Endodermal cell (in vitro differentiated cells): Measurements from ENCODE around the gene MYF6. TPM values are rescaled to one million over a fixed set of nuclear protein-coding genes. Genes with fewer than 3 reads are reported as not detected.

Experiments used
- DNase-seq: peaks from one replicate; pipeline ENCODE4 v3.0.0-alpha.2; 2017
- H3K27ac ChIP-seq: 2 replicates; pipeline ENCODE4 v1.5.1; 2013; ENCODE audit warnings: mild to moderate bottlenecking, low read depth, low read length, moderate library complexity
- H3K27me3 ChIP-seq: 2 replicates; pipeline ENCODE4 v1.6.1; 2013; ENCODE audit warnings: mild to moderate bottlenecking, low read length, moderate library complexity; ENCODE audit not compliant: insufficient read depth, control insufficient read depth, poor library complexity, severe bottlenecking
- H3K36me3 ChIP-seq: 2 replicates; pipeline ENCODE4 v1.7.0; 2013; ENCODE audit warnings: mild to moderate bottlenecking, low read length, moderate library complexity; ENCODE audit not compliant: control insufficient read depth, insufficient read depth
- H3K4me1 ChIP-seq: one replicate; pipeline ENCODE4 v1.7.0; 2013; ENCODE audit warnings: low read length; ENCODE audit not compliant: control insufficient read depth, insufficient read depth
- H3K4me3 ChIP-seq: 2 replicates; pipeline ENCODE4 v1.5.1; 2013; ENCODE audit warnings: mild to moderate bottlenecking, low read length, moderate library complexity
- H3K9ac ChIP-seq: 2 replicates; pipeline ENCODE4 v1.6.1; 2013; ENCODE audit warnings: mild to moderate bottlenecking, low read length, moderate library complexity; ENCODE audit not compliant: poor library complexity, severe bottlenecking; ENCODE audit errors: extremely low read depth
- H3K9me3 ChIP-seq: 2 replicates; pipeline ENCODE4 v1.6.1; 2013; ENCODE audit warnings: mild to moderate bottlenecking, low read length, moderate library complexity; ENCODE audit not compliant: control insufficient read depth
- H3K27ac Mint-ChIP-seq: 2 replicates; pipeline ENCODE4 v1.8.0; 2020; ENCODE audit warnings: mixed read lengths
- H3K27me3 Mint-ChIP-seq: 2 replicates; pipeline ENCODE4 v1.8.0; 2021; ENCODE audit warnings: mild to moderate bottlenecking, mixed read lengths; ENCODE audit not compliant: insufficient read depth
- H3K36me3 Mint-ChIP-seq: 2 replicates; pipeline ENCODE4 v1.8.0; 2020; ENCODE audit warnings: low read depth, mixed read lengths
- H3K4me1 Mint-ChIP-seq: 2 replicates; pipeline ENCODE4 v1.8.0; 2020; ENCODE audit warnings: mixed read lengths
- H3K4me3 Mint-ChIP-seq: 2 replicates; pipeline ENCODE4 v1.8.0; 2020; ENCODE audit warnings: mild to moderate bottlenecking, moderate library complexity, mixed read lengths
- H3K9me3 Mint-ChIP-seq: 2 replicates; pipeline ENCODE4 v1.8.0; 2020; ENCODE audit warnings: mild to moderate bottlenecking, mixed read lengths
- WGBS, 2 experiments: methylation state at CpG; one replicate each; pipeline versions ENCODE4 v1.1.5 to v1.1.7; 2013; ENCODE audit warnings: missing lambda C conversion rate in 2 of 2, mixed read lengths in 1 of 2; ENCODE audit not compliant: insufficient coverage in 1 of 2, insufficient read length in 1 of 2; 5-methylcytosine and 5-hydroxymethylcytosine counted together
- total RNA-seq, 2 donors: library from RNA; stranded (reverse); fragmentation: NEBNext Ultra II Directional in 1 of 2; extraction: Animal tissue kit (Norgen Biotek cat#: 25700) in 1 of 2; gene quantifications; 2 replicates in 1 of 2; 3 replicates in 1 of 2; pipeline ENCODE4 v1.2.1, GENCODE V29; 2021
- TF ChIP-seq, protein P1 (sequence below): fragments of 200-600 bp; sonication (generic); conservative IDR thresholded peaks from 2 replicates; pipeline ENCODE4 v1.5.0; 2021; ENCODE audit warnings: antibody characterized with exemption, mild to moderate bottlenecking

MYF6 gene
- total RNA-seq, 2 donors from 2014 or later: 0.38 TPM; not detected in 1

DNA sequence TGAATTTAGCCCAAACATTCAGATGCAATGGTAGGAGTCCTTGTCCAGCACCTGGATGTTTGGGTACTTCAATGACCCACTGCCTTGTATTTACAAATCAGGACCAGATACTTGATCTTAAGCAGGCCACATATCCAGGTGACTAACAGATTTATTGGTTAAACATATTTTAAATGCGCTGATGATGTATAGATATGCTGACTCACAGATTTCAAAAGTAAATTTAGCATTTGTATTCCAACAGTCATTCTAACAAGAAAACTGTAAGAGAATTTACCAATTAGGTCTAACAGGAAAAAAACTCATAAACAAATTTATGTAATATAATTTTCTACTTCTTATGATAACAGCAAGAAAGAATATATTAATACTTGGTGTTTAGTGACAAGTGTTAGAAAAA lies 29.4 kb upstream of the MYF6 start:
- Histone ChIP-seq H3K4me3 (no peak overlapping the region), H3K9ac (no peak overlapping the region), H3K4me1 (no peaks in the 10 kb centered on the region), H3K27me3 (no peaks in the 10 kb centered on the region), H3K27ac (no peak overlapping the region), H3K36me3 (no peaks in the 10 kb centered on the region), H3K9me3 (no peaks in the 10 kb centered on the region)
- Mint-ChIP-seq H3K4me1 (peaks cover 4% of the 10 kb centered on the region), H3K4me3 (no peak overlapping the region), H3K9me3 (no peaks in the 10 kb centered on the region), H3K27ac (no peak overlapping the region), H3K27me3 (no peaks in the 10 kb centered on the region), H3K36me3 (no peaks in the 10 kb centered on the region)
- WGBS, 2 experiments: no CpG with 5 or more reads among the region's 1 CpG
- DNase-seq: no peak
- TF ChIP-seq, protein P1, sequence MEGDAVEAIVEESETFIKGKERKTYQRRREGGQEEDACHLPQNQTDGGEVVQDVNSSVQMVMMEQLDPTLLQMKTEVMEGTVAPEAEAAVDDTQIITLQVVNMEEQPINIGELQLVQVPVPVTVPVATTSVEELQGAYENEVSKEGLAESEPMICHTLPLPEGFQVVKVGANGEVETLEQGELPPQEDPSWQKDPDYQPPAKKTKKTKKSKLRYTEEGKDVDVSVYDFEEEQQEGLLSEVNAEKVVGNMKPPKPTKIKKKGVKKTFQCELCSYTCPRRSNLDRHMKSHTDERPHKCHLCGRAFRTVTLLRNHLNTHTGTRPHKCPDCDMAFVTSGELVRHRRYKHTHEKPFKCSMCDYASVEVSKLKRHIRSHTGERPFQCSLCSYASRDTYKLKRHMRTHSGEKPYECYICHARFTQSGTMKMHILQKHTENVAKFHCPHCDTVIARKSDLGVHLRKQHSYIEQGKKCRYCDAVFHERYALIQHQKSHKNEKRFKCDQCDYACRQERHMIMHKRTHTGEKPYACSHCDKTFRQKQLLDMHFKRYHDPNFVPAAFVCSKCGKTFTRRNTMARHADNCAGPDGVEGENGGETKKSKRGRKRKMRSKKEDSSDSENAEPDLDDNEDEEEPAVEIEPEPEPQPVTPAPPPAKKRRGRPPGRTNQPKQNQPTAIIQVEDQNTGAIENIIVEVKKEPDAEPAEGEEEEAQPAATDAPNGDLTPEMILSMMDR: no peak

DNA sequence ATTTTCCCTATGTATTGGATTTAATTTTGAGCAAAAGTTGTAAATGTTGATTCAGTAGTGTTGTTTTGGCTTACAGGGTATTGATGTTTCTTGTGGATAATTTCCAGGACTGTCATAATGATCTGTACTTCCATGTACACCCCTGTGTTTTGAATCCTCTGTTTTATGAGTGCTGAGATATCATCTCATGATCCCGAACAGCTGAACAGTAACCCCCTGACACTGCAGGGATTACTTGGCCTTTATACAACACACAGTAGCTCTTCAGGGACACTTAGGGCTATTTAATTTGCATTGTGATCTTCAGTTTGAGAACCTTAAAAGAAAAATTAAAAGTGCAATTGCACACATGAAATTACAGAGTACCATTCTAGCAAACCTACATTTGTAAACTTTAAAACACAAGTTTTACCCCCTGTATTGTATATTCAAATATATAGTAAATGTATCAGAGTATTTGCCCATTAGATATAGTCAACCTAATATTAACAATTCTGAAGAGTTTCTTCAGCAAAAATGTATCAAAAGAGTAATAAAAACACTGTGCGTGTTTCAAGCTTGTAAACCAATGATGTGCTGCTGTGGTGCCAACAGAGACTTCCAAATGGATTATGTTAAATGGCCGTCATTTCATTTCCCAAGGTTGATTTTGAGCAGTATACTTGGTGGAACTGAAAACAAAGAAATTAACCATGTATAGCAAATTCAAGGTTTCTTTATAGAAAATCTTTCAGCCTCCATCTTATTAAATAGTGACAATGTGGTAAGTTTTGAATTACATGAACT lies 27.9 kb upstream of the MYF6 start:
- H3K27me3 ChIP-seq: no peaks in the 10 kb centered on the region
- H3K9me3 ChIP-seq: no peaks in the 10 kb centered on the region
- no peak overlapping the region for H3K27ac Mint-ChIP-seq
- 97 to 100% methylated on average over 1 to 3 of the region's 3 CpGs for WGBS, 2 experiments
- H3K4me1 Mint-ChIP-seq: peaks cover 8% of the 10 kb centered on the region
- no peaks in the 10 kb centered on the region for H3K36me3 Mint-ChIP-seq
- TF ChIP-seq, protein P1: no peak
- H3K27ac ChIP-seq: no peak overlapping the region
- H3K9me3 Mint-ChIP-seq: no peaks in the 10 kb centered on the region
- H3K9ac ChIP-seq: no peak overlapping the region
- H3K36me3 ChIP-seq: no peaks in the 10 kb centered on the region
- no peak overlapping the region for H3K4me3 ChIP-seq
- H3K27me3 Mint-ChIP-seq: no peaks in the 10 kb centered on the region
- no peak for DNase-seq
- no peak overlapping the region for H3K4me3 Mint-ChIP-seq
- no peaks in the 10 kb centered on the region for H3K4me1 ChIP-seq

DNA sequence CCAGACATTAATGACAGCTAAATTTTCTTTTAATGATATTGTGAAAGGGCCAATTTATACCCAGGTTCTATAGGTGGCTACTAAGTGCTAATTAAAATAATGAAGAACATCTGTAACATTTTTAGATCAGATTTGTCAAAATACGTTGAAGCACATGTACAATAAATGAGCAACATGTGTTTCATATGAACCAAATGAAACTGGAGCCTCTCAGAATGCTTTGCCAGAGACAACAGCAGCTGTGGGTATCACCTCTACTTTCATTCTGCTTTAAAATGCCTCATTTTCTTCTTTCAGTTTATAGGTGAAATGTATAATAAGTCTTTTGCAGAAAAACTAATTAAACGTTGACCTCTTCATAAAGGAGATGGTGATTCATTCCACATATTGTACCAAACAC lies 26.1 kb upstream of the MYF6 start:
- no peak overlapping the region for H3K4me3 ChIP-seq
- Mint-ChIP-seq H3K4me1 (peaks cover 5% of the 10 kb centered on the region), H3K27ac (no peak overlapping the region), H3K36me3 (no peaks in the 10 kb centered on the region), H3K4me3 (no peak overlapping the region), H3K9me3 (no peaks in the 10 kb centered on the region), H3K27me3 (no peaks in the 10 kb centered on the region)
- H3K9me3 ChIP-seq: no peaks in the 10 kb centered on the region
- DNase-seq: no peak
- H3K4me1 ChIP-seq: no peaks in the 10 kb centered on the region
- H3K27ac ChIP-seq: no peak overlapping the region
- H3K36me3 ChIP-seq: no peaks in the 10 kb centered on the region
- no peaks in the 10 kb centered on the region for H3K27me3 ChIP-seq
- WGBS, 2 experiments: 96 to 100% methylated on average over 1 of the region's 2 CpGs
- TF ChIP-seq, protein P1: no peak
- no peak overlapping the region for H3K9ac ChIP-seq
